Activated naive CD8-positive, alpha-beta T cell treated with anti-CD3 and anti-CD28 coated beads, Interleukin-2, amount 10 ng/mL, durations not matched to agents 7 days and 5 days (primary cell): ENCODE measurements around the gene ADIRF. TPM values are rescaled to one million over a fixed set of nuclear protein-coding genes. Genes with fewer than 3 reads are reported as not detected.
"Not testable (repeated sequence)": the region's sequence is repeated elsewhere in the genome, so short reads cannot be mapped to it uniquely, and the experiment has no call there.

Experiments used
- ATAC-seq: fragments of 150-1000 bp; cut with Tn5 transposase; one replicate; pipeline ENCODE4 v1.10.0; 2021; ENCODE audit warnings: low read depth, moderate library complexity
- POLR2A ChIA-PET: fragments of 350-600 bp; sonication (Branson Sonifier 250); formaldehyde crosslinking; loops from one replicate; lab custom pipeline; 2021; ENCODE audit warnings: antibody characterized with exemption; lab: Charles Lee
- DNase-seq: peaks from one replicate; pipeline ENCODE4 v3.0.0; 2021
- H3K27ac Mint-ChIP-seq: one replicate; pipeline ENCODE4 v1.8.0; 2022; ENCODE audit warnings: mild to moderate bottlenecking, mixed read lengths
- H3K27me3 Mint-ChIP-seq: one replicate; pipeline ENCODE4 v1.8.0; 2022; ENCODE audit warnings: mild to moderate bottlenecking, moderate library complexity, mixed read lengths
- H3K36me3 Mint-ChIP-seq: one replicate; pipeline ENCODE4 v1.8.0; 2021; ENCODE audit warnings: mild to moderate bottlenecking, mixed read lengths
- H3K4me1 Mint-ChIP-seq: one replicate; pipeline ENCODE4 v1.8.0; 2021; ENCODE audit warnings: mixed read lengths
- H3K4me3 Mint-ChIP-seq: one replicate; pipeline ENCODE4 v1.8.0; 2022; ENCODE audit warnings: mild to moderate bottlenecking, moderate library complexity, mixed read lengths
- H3K9me3 Mint-ChIP-seq: one replicate; pipeline ENCODE4 v1.8.0; 2021; ENCODE audit warnings: mixed read lengths
- total RNA-seq, 2 experiments: library from RNA; stranded (reverse); gene quantifications; one replicate each; pipeline ENCODE4 v1.2.3, GENCODE V29; 2021

The ADIRF gene
- total RNA-seq, 2 experiments from 2014 or later = not detected

DNA sequence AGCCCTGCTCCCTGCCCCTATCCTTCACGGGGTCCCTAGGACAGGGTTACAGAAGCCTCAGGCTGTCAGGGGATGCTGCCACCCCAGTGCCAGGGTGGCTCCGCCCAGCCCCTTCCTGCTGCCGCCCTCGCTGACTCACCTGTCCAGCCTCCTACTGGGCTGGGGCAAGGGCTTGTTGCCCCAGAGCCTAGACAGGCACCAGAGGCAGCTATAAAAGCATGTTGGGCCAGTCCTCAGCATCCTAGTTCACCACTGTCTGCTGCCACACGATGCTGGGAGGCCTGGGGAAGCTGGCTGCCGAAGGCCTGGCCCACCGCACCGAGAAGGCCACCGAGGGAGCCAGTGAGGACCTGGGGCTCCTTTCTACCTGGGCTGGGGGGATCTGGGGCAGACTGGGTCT lies 51.8 kb downstream of the ADIRF start, which contains the start of gene FAM25A:
Gene FAM25A, plus strand, starts transcription at position 239 of the 400 bp plus-strand sequence. Its CDS starts 31 bp downstream, at position 270.
- DNase-seq, H3K4me3 Mint-ChIP-seq, POLR2A ChIA-PET, H3K36me3 Mint-ChIP-seq, ATAC-seq, H3K27me3 Mint-ChIP-seq, H3K27ac Mint-ChIP-seq, H3K4me1 Mint-ChIP-seq, H3K9me3 Mint-ChIP-seq: not testable (repeated sequence)

Other genes starting within 250 kb of the ADIRF start
- 10 to 100 TPM; 13.3 to 15.0 TPM for gene BMPR1A, start 211.9 kb upstream of the ADIRF start, total RNA-seq
- gene MMRN2, start 10.9 kb upstream of the ADIRF start, total RNA-seq = not detected
- not detected for gene SNCG, start 9.9 kb upstream of the ADIRF start, total RNA-seq
- gene FAM25A, start 51.8 kb downstream of the ADIRF start, total RNA-seq = not detected
- gene GLUD1, start 126.4 kb downstream of the ADIRF start, total RNA-seq = 10 to 100 TPM; 91.3 to 95.9 TPM
- gene SHLD2, start 126.7 kb downstream of the ADIRF start, total RNA-seq = 10 to 100 TPM; 25.9 to 26.1 TPM